B cell (primary cell): Measurements from ENCODE around the gene EFNA2. TPM values are rescaled to one million over a fixed set of nuclear protein-coding genes. Genes with fewer than 3 reads are reported as not detected.

Source experiments
- ATAC-seq: fragments of 200-7000 bp; cut with Tn5 transposase; one replicate; pipeline ENCODE4 v1.10.0; 2021; ENCODE audit warnings: low read depth, mild to moderate bottlenecking, moderate number of reproducible peaks, moderate library complexity
- CTCF ChIA-PET: fragments of 350-600 bp; sonication (Branson Sonifier 250); formaldehyde crosslinking; loops from one replicate; lab custom pipeline; 2021; ENCODE audit warnings: antibody characterized with exemption, inconsistent platforms; lab: Charles Lee
- POLR2A ChIA-PET: fragments of 350-600 bp; sonication (Branson Sonifier 250); formaldehyde crosslinking; loops from one replicate; lab custom pipeline; 2021; ENCODE audit warnings: antibody characterized with exemption; lab: Charles Lee
- DNase-seq: peaks from one replicate; pipeline ENCODE4 v3.0.0; 2013
- H2AFZ ChIP-seq: 2 replicates; pipeline ENCODE4 v1.6.1; 2012; ENCODE audit warnings: mild to moderate bottlenecking, low read depth, low read length; ENCODE audit not compliant: insufficient read depth, poor library complexity, severe bottlenecking
- H3K27ac ChIP-seq, 2 donors: 1 replicate in 1 of 2; 2 replicates in 1 of 2; pipeline ENCODE4 v1.5.1; 2012 to 2013; ENCODE audit warnings: low read length in 2 of 2, mild to moderate bottlenecking in 2 of 2, moderate library complexity in 1 of 2
- H3K27me3 ChIP-seq, 4 experiments: fragments of 200-600 bp in 1 of 4; sonication (generic) in 1 of 4; replicated peaks in 1 of 4; 1 replicate in 2 of 4; 2 replicates in 2 of 4; pipeline versions ENCODE4 v1.6.1 to v1.7.0; 2013 to 2016; ENCODE audit warnings: low read length in 3 of 4, mild to moderate bottlenecking in 2 of 4, mixed read lengths in 1 of 4, moderate library complexity in 1 of 4; ENCODE audit not compliant: insufficient read depth in 4 of 4, control insufficient read depth in 3 of 4; ENCODE audit errors: control extremely low read depth in 1 of 4
- H3K36me3 ChIP-seq, 2 experiments: replicated peaks in 1 of 2; 1 replicate in 1 of 2; 2 replicates in 1 of 2; pipeline versions ENCODE4 v1.6.1 to v1.7.1; 2013; ENCODE audit warnings: low read length in 1 of 2; ENCODE audit not compliant: insufficient read depth in 2 of 2, control insufficient read depth in 1 of 2; ENCODE audit errors: control extremely low read depth in 1 of 2, extremely low read depth in 1 of 2
- H3K4me1 ChIP-seq, 2 donors: fragments of 200-600 bp in 1 of 2; sonication (generic) in 1 of 2; 1 replicate in 1 of 2; 2 replicates in 1 of 2; pipeline versions ENCODE4 v1.5.1 to v1.6.1; 2013 to 2017; ENCODE audit warnings: low read length in 2 of 2; ENCODE audit not compliant: control insufficient read depth in 2 of 2, insufficient read depth in 2 of 2
- H3K4me2 ChIP-seq: replicated peaks from 2 replicates; pipeline ENCODE3; 2012; ENCODE audit warnings: mild to moderate bottlenecking, low read depth, low read length; ENCODE audit not compliant: poor library complexity, severe bottlenecking
- H3K4me3 ChIP-seq, 5 experiments: fragments of 200-600 bp in 1 of 5; sonication (generic) in 1 of 5; 1 replicate in 3 of 5; 2 replicates in 2 of 5; pipeline versions ENCODE4 v1.5.1 to v1.7.0; 2011 to 2016; ENCODE audit warnings: low read length in 4 of 5, mild to moderate bottlenecking in 4 of 5, low read depth in 2 of 5, control low read depth in 1 of 5, moderate library complexity in 1 of 5; ENCODE audit not compliant: insufficient read depth in 1 of 5; ENCODE audit errors: control extremely low read depth in 1 of 5, extremely low read depth in 1 of 5
- H3K79me2 ChIP-seq: fragments of 200-600 bp; sonication (generic); one replicate; pipeline ENCODE4 v1.6.0; 2016; ENCODE audit warnings: low read length; ENCODE audit not compliant: control insufficient read depth, insufficient read depth
- H3K9ac ChIP-seq: fragments of 200-600 bp; sonication (generic); 2 replicates; pipeline ENCODE4 v1.6.1; 2017; ENCODE audit warnings: mild to moderate bottlenecking, low read length, moderate library complexity
- H3K9me3 ChIP-seq, 3 donors: one replicate each; pipeline versions ENCODE4 v1.6.1 to v1.7.1; 2013; ENCODE audit warnings: low read length in 2 of 3; ENCODE audit not compliant: control insufficient read depth in 2 of 3, insufficient read depth in 1 of 3; ENCODE audit errors: control extremely low read depth in 1 of 3
- H4K20me1 ChIP-seq: 2 replicates; pipeline ENCODE4 v1.6.0; 2012; ENCODE audit warnings: mild to moderate bottlenecking, low read length; ENCODE audit not compliant: insufficient read depth, control insufficient read depth, poor library complexity, severe bottlenecking
- H3K27ac Mint-ChIP-seq: one replicate; pipeline ENCODE4 v1.8.0; 2021; ENCODE audit warnings: mixed read lengths
- H3K27me3 Mint-ChIP-seq: one replicate; pipeline ENCODE4 v1.8.0; 2021; ENCODE audit warnings: mixed read lengths
- H3K4me1 Mint-ChIP-seq: one replicate; pipeline ENCODE4 v1.8.0; 2021; ENCODE audit warnings: mixed read lengths
- H3K4me3 Mint-ChIP-seq: one replicate; pipeline ENCODE4 v1.8.0; 2021; ENCODE audit warnings: mixed read lengths
- H3K9me3 Mint-ChIP-seq: one replicate; pipeline ENCODE4 v1.8.0; 2022; ENCODE audit warnings: mixed read lengths; ENCODE audit not compliant: insufficient read depth
- EZH2 ChIP-seq: IDR thresholded peaks from 2 replicates; pipeline ENCODE4 v1.6.1; 2012; ENCODE audit warnings: borderline replicate concordance, low read depth, mild to moderate bottlenecking, moderate library complexity, low read length; ENCODE audit not compliant: insufficient read depth, poor library complexity, severe bottlenecking
- WGBS: methylation state at CpG from one replicate; pipeline ENCODE4 v1.1.5; 2013; ENCODE audit warnings: missing lambda C conversion rate; ENCODE audit not compliant: insufficient coverage; 5-methylcytosine and 5-hydroxymethylcytosine counted together
- intact Hi-C: fragments of 100-400 bp; cut with micrococcal nuclease; formaldehyde crosslinking; loops from one replicate; pipeline ENCODE4 v1.10.0; 2022
- polyA plus RNA-seq: library from polyadenylated mRNA; depleted of rRNA; stranded (reverse); fragments of >200 nt; gene quantifications from 2 replicates; pipeline ENCODE4 v1.2.3, GENCODE V29; 2012
- total RNA-seq, 2 donors: library from RNA; stranded (reverse); fragments of 120-200 nt in 1 of 2; gene quantifications; 1 replicate in 1 of 2; 2 replicates in 1 of 2; pipeline versions ENCODE4 v1.2.3 to v1.2.4, GENCODE V29; 2013 to 2022
- TF ChIP-seq, protein P1 (sequence below): fragments of 200-600 bp; IDR thresholded peaks from one replicate; pipeline ENCODE4 v1.8.0; 2022; ENCODE audit warnings: antibody characterized with exemption, mild to moderate bottlenecking

Gene EFNA2
- total and polyA plus RNA-seq, 2 donors (not counting 1 experiment from before 2014, with no cell fraction given), result not detected

DNA sequence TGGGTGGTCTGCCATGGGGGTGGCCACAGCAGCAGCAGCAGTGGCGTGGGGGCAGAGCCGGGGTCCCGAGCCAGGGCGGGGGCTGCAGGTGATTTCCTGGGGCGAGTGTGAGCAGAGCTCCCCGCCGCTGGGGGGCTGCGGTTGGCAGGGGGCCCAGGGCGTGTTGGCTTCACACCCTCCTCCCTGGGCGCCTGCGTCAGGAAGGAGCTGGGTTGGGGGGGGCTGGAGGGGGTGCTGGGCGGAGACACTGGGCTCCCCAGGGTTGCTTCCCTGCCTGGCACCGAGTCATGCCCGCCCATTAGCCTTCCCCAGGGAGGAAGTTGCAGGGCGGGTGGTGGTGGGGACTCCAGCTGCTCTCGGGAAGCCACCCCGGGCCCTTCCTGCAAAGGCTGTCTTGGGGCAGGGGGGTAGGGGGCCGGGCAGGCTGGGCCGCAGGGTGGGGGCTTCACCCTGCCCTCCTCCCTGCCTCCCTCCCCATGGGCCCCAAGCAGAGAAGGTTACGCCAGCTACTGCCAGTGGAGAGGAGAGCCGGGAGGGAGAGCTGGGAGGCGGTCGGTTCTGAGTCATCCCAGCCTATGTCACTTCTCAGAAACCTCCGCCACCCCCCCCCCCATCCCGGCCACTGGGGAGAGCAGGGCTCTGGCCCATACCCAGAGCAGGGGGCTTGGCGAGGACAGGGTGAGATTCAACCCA lies 32.7 kb upstream of the EFNA2 start:
- H3K4me2 ChIP-seq, result peak overlapping the region; percentile 98
- peaks cover 70% of the 10 kb centered on the region for H3K79me2 ChIP-seq
- H3K36me3 ChIP-seq, result peaks cover 0 to 47% of the 10 kb centered on the region in 2 experiments
- no peaks in the 10 kb centered on the region for H3K9me3 Mint-ChIP-seq
- intact Hi-C loops, result no loop called here
- ATAC-seq (peak; percentile 44), DNase-seq (peak; percentile 91)
- H3K27me3 Mint-ChIP-seq, result no peaks in the 10 kb centered on the region
- H3K27me3 ChIP-seq, result no peaks in the 10 kb centered on the region
- WGBS, result 0% methylated on average over 9 of the region's 26 CpGs
- ChIA-PET POLR2A (interaction anchor here (0.6 to 10.7 kb wide), 12 partner anchors 9 to 804 kb away, joined by 3 to 305 read pairs (median 4); partner anchors contain the start of genes CIRBP, FAM174C and TCF3), CTCF (interaction anchor here (0.7 to 5.8 kb wide), 5 partner anchors 9 to 53 kb away, joined by 3 to 113 read pairs (median 8); partner anchors contain the start of gene CIRBP)
- peaks cover 39 to 67% of the 10 kb centered on the region in 2 donors for H3K4me1 ChIP-seq
- peak overlapping the region; percentile 86 for H3K9ac ChIP-seq
- H4K20me1 ChIP-seq, result peaks cover 64% of the 10 kb centered on the region
- H3K27ac Mint-ChIP-seq, result peak overlapping the region; percentile 92
- peak overlapping the region; percentile 79 for H3K4me3 Mint-ChIP-seq
- H3K27ac ChIP-seq, result peak overlapping the region; percentile 89 to 94
- no peak overlapping the region for H2AFZ ChIP-seq
- H3K9me3 ChIP-seq, result no peaks in the 10 kb centered on the region
- H3K4me3 ChIP-seq, result peak overlapping the region in 4 of 5 experiments; percentile 72 to 92 (median 88)
- peaks cover 44% of the 10 kb centered on the region for H3K4me1 Mint-ChIP-seq
- TF ChIP-seq EZH2, result no peak
- TF ChIP-seq, protein P1, sequence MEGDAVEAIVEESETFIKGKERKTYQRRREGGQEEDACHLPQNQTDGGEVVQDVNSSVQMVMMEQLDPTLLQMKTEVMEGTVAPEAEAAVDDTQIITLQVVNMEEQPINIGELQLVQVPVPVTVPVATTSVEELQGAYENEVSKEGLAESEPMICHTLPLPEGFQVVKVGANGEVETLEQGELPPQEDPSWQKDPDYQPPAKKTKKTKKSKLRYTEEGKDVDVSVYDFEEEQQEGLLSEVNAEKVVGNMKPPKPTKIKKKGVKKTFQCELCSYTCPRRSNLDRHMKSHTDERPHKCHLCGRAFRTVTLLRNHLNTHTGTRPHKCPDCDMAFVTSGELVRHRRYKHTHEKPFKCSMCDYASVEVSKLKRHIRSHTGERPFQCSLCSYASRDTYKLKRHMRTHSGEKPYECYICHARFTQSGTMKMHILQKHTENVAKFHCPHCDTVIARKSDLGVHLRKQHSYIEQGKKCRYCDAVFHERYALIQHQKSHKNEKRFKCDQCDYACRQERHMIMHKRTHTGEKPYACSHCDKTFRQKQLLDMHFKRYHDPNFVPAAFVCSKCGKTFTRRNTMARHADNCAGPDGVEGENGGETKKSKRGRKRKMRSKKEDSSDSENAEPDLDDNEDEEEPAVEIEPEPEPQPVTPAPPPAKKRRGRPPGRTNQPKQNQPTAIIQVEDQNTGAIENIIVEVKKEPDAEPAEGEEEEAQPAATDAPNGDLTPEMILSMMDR, result no peak
